A549 (cell line): ENCODE data around the gene SMARCA4. TPM values are rescaled to one million over a fixed set of nuclear protein-coding genes. Genes with fewer than 3 reads are reported as not detected.
A peak's percentile ranks its signal among the peaks of the same experiment; 100 is the strongest.

Source experiments
- ATAC-seq, 2 experiments: fragments of 200-7000 bp in 1 of 2; fragments of >200 bp in 1 of 2; cut with Nextera tagmentation in 1 of 2; cut with Tn5 transposase in 1 of 2; 3 replicates each; pipeline versions ENCODE4 v1.8.0 to v1.9.1; 2018 to 2020; ENCODE audit warnings: mild to moderate bottlenecking in 1 of 2, moderate library complexity in 1 of 2
- CTCF ChIA-PET: fragments of 300-600 bp; sonication (Branson Sonifier 250); formaldehyde crosslinking; extraction: SDS; loops from one replicate; lab custom pipeline; 2021; ENCODE audit warnings: antibody characterized with exemption, inconsistent platforms; lab: Yijun Ruan, JAX
- POLR2A ChIA-PET: fragments of 350-600 bp; formaldehyde crosslinking; extraction: SDS; loops from one replicate; lab custom pipeline; 2021; ENCODE audit warnings: antibody characterized with exemption, inconsistent platforms; lab: Yijun Ruan, JAX
- DNase-seq, 2 experiments: peaks; one replicate each; pipeline versions ENCODE4 v3.0.0 to v3.0.0-alpha.2; 2011 to 2016; ENCODE audit warnings: low read depth in 1 of 2, low spot score in 1 of 2
- FAIRE-seq: peaks from 2 replicates; lab custom pipeline; 2011; peaks lifted over from hg19 to GRCh38; lab: Jason Lieb, UNC
- H3K27ac ChIP-seq, 2 experiments: fragments of >200 bp; sonication (Bioruptor Twin); formaldehyde crosslinking; 3 replicates each; pipeline ENCODE4 v1.5.1; 2016 to 2017
- H3K4me1 ChIP-seq: fragments of >200 bp; sonication (Bioruptor Twin); formaldehyde crosslinking; 3 replicates; pipeline ENCODE4 v1.6.1; 2016
- H3K4me2 ChIP-seq: fragments of >200 bp; sonication (Bioruptor Twin); formaldehyde crosslinking; 3 replicates; pipeline ENCODE4 v1.6.1; 2016
- H3K4me3 ChIP-seq: fragments of >200 bp; sonication (Bioruptor Twin); formaldehyde crosslinking; 3 replicates; pipeline ENCODE4 v1.5.1; 2016
- H3K9me3 ChIP-seq: fragments of >200 bp; sonication (Bioruptor Twin); formaldehyde crosslinking; 3 replicates; pipeline ENCODE4 v1.6.1; 2016
- ATOH8 ChIP-seq: fragments of 250-450 bp; sonication (Bioruptor Pico); IDR thresholded peaks from 2 replicates; pipeline ENCODE4 v1.5.0; 2020; ENCODE audit warnings: low read depth, mild to moderate bottlenecking, moderate library complexity
- CBX2 ChIP-seq: fragments of 200-600 bp; sonication (generic); IDR thresholded peaks from 2 replicates; pipeline ENCODE4 v1.6.1; 2016; ENCODE audit warnings: low read depth, mild to moderate bottlenecking, borderline replicate concordance
- CBX8 ChIP-seq: fragments of 200-600 bp; sonication (generic); IDR thresholded peaks from 2 replicates; pipeline ENCODE4 v1.6.1; 2016
- CHD2 ChIP-seq: fragments of 150-350 bp; IDR thresholded peaks from 2 replicates; pipeline ENCODE4 v1.6.1; 2014; ENCODE audit warnings: low read length; ENCODE audit not compliant: partially characterized antibody
- CHD4 ChIP-seq: fragments of 200-600 bp; sonication (generic); IDR thresholded peaks from 2 replicates; pipeline ENCODE4 v1.6.1; 2016; ENCODE audit warnings: antibody characterized with exemption, mild to moderate bottlenecking, borderline replicate concordance
- E2F6 ChIP-seq: IDR thresholded peaks from 2 replicates; pipeline ENCODE4 v1.6.1; 2012; ENCODE audit warnings: low read depth, borderline replicate concordance
- ELK1 ChIP-seq: fragments of 150-350 bp; IDR thresholded peaks from 2 replicates; pipeline ENCODE4 v1.6.1; 2014; ENCODE audit warnings: low read depth, mild to moderate bottlenecking, low read length
- ESRRA ChIP-seq: fragments of 150-350 bp; IDR thresholded peaks from 2 replicates; pipeline ENCODE4 v1.6.1; 2014; ENCODE audit warnings: mild to moderate bottlenecking, low read length, borderline replicate concordance
- GATA3 ChIP-seq: IDR thresholded peaks from 2 replicates; pipeline ENCODE4 v1.6.1; 2012; ENCODE audit warnings: borderline replicate concordance
- HDAC2 ChIP-seq: fragments of 200-600 bp; sonication (generic); IDR thresholded peaks from 2 replicates; pipeline ENCODE4 v1.6.1; 2016
- HES2 ChIP-seq: fragments of >200 bp; sonication (Bioruptor Twin); formaldehyde crosslinking; IDR thresholded peaks from 2 replicates; pipeline ENCODE4 v1.6.1; 2016
- JUNB ChIP-seq: fragments of >200 bp; sonication (Bioruptor Twin); formaldehyde crosslinking; IDR thresholded peaks from 2 replicates; pipeline ENCODE4 v1.6.1; 2016
- KDM5A ChIP-seq: fragments of 200-600 bp; sonication (generic); IDR thresholded peaks from 2 replicates; pipeline ENCODE4 v1.6.1; 2016; ENCODE audit warnings: antibody characterized with exemption, mild to moderate bottlenecking
- MAX ChIP-seq: IDR thresholded peaks from 2 replicates; pipeline ENCODE4 v1.6.1; 2012
- NPAS2 ChIP-seq: fragments of 250-450 bp; sonication (Bioruptor Pico); IDR thresholded peaks from 2 replicates; pipeline ENCODE4 v1.8.0; 2022; ENCODE audit warnings: mild to moderate bottlenecking, moderate library complexity, borderline replicate concordance
- NR3C1 ChIP-seq: fragments of >200 bp; sonication (Bioruptor Twin); formaldehyde crosslinking; IDR thresholded peaks from 3 replicates; pipeline ENCODE4 v1.6.1; 2017
- RAD21 ChIP-seq, 2 experiments: fragments of >200 bp in 1 of 2; sonication (Bioruptor Twin) in 1 of 2; formaldehyde crosslinking in 1 of 2; IDR thresholded peaks in 1 of 2; conservative IDR thresholded peaks in 1 of 2; 2 replicates in 1 of 2; 3 replicates in 1 of 2; pipeline ENCODE4 v1.6.1; 2012 to 2018; ENCODE audit warnings: inconsistent platforms in 1 of 2
- RARB ChIP-seq: fragments of 250-450 bp; sonication (Bioruptor Pico); IDR thresholded peaks from 2 replicates; pipeline ENCODE4 v1.8.0; 2021; ENCODE audit warnings: mild to moderate bottlenecking, moderate library complexity
- RCOR1 ChIP-seq: fragments of 150-350 bp; IDR thresholded peaks from 2 replicates; pipeline ENCODE4 v1.6.1; 2014; ENCODE audit warnings: antibody characterized with exemption, low read length, low read depth
- REST ChIP-seq: fragments of 200-600 bp; sonication (generic); IDR thresholded peaks from 2 replicates; pipeline ENCODE4 v1.6.1; 2016; ENCODE audit warnings: antibody characterized with exemption, mild to moderate bottlenecking, moderate library complexity
- SREBF2 ChIP-seq: fragments of 450-650 bp; IDR thresholded peaks from 2 replicates; pipeline ENCODE4 v1.6.1; 2014; ENCODE audit warnings: mild to moderate bottlenecking, moderate library complexity
- WGBS: methylation state at CpG from one replicate; pipeline ENCODE4 v1.1.6; 2017; ENCODE audit errors: missing lambda C conversion rate; 5-methylcytosine and 5-hydroxymethylcytosine counted together
- polyA plus RNA-seq, 4 experiments: library from polyadenylated mRNA; depleted of rRNA in 3 of 4; stranded (reverse); fragments of >200 nt; fragmentation: RNase III in 1 of 4; extraction: RNeasy Plus Mini Kit Qiagen cat#74134 plus additional on column Dnase treatment in 1 of 4; gene quantifications; 2 replicates in 3 of 4; 3 replicates in 1 of 4; pipeline ENCODE4 v1.2.3, GENCODE V29; 2011 to 2017

The SMARCA4 gene
- polyA plus RNA-seq, 2 of the 4 experiments (the other 2 are of a cell fraction) = 8.1 to 11.9 TPM

GRCh38 chr19:10929402-10929794, 31.4 kb upstream of the SMARCA4 start:
- H3K9me3 ChIP-seq = no peaks in the 10 kb centered on the region
- FAIRE-seq = no peak
- WGBS = 7% methylated on average over 9 of the region's 27 CpGs
- peak overlapping the region; percentile 100 for H3K4me3 ChIP-seq
- POLR2A ChIA-PET = no interaction called here
- H3K4me1 ChIP-seq = peaks cover 11% of the 10 kb centered on the region; the same call in 2 of the 3 replicates
- CTCF ChIA-PET = interaction anchor here (0.6 to 2.0 kb wide), 5 partner anchors 11 to 82 kb away, joined by 3 to 12 read pairs (median 3); no protein-coding TSS in a partner anchor
- peak overlapping the region; percentile 94 for H3K4me2 ChIP-seq
- H3K27ac ChIP-seq = peak overlapping the region; percentile 91 to 97
- no peak for ATAC-seq
- DNase-seq = no peak
- TF ChIP-seq ELK1 (no peak), ESRRA (no peak), RAD21 (conservative IDR thresholded peaks at IDR 0.05 in 1 of 2, IDR thresholded peaks at IDR 0.05 in 1 of 2) (no peak), CHD2 (no peak), CBX2 (no peak), ATOH8 (CRISPR knock-in tag) (no peak), NR3C1 (no peak), RARB (CRISPR knock-in tag) (no peak), SREBF2 (no peak)

GRCh38 chr19:10935371-10936059, 25.3 kb upstream of the SMARCA4 start:
- CTCF ChIA-PET = interaction anchor here (0.5 to 2.5 kb wide), 25 partner anchors 10 to 351 kb away, joined by 3 to 14 read pairs (median 4); partner anchors contain the start of gene SMARCA4
- WGBS = 88% methylated on average over 9 of the region's 9 CpGs
- no peak overlapping the region for H3K4me2 ChIP-seq
- DNase-seq (no peak), ATAC-seq (peak in 1 of 2 experiments; percentile 19; a peak in 1 of 6 replicates), FAIRE-seq (no peak)
- POLR2A ChIA-PET = interaction anchor here (1.0 kb wide), 1 partner anchor 25 kb away, joined by 4 read pairs; the partner anchor contains the start of gene SMARCA4
- no peaks in the 10 kb centered on the region for H3K9me3 ChIP-seq
- no peak overlapping the region for H3K4me3 ChIP-seq
- peaks cover 21% of the 10 kb centered on the region for H3K4me1 ChIP-seq
- no peak overlapping the region for H3K27ac ChIP-seq
- TF ChIP-seq SREBF2 = no peak
- no peak for TF ChIP-seq RARB (CRISPR knock-in tag)
- no peak for TF ChIP-seq HES2
- TF ChIP-seq CHD4 = no peak
- no peak for TF ChIP-seq GATA3
- TF ChIP-seq KDM5A = no peak
- TF ChIP-seq MAX = no peak
- TF ChIP-seq CBX8 = no peak
- no peak for TF ChIP-seq NPAS2 (CRISPR knock-in tag)
- no peak for TF ChIP-seq RCOR1
- TF ChIP-seq REST = no peak
- TF ChIP-seq JUNB = no peak
- no peak for TF ChIP-seq HDAC2
- no peak for TF ChIP-seq E2F6
- no peak for TF ChIP-seq ELK1
- TF ChIP-seq, all 56 proteins: peak for 0
